ENCODE measurements around the gene NT5E.
A peak's percentile ranks its signal among the peaks of the same experiment; 100 is the strongest.
"Not testable (repeated sequence)": the region's sequence is repeated elsewhere in the genome, so short reads cannot be mapped to it uniquely, and the experiment has no call there.

Gene NT5E

DNA sequence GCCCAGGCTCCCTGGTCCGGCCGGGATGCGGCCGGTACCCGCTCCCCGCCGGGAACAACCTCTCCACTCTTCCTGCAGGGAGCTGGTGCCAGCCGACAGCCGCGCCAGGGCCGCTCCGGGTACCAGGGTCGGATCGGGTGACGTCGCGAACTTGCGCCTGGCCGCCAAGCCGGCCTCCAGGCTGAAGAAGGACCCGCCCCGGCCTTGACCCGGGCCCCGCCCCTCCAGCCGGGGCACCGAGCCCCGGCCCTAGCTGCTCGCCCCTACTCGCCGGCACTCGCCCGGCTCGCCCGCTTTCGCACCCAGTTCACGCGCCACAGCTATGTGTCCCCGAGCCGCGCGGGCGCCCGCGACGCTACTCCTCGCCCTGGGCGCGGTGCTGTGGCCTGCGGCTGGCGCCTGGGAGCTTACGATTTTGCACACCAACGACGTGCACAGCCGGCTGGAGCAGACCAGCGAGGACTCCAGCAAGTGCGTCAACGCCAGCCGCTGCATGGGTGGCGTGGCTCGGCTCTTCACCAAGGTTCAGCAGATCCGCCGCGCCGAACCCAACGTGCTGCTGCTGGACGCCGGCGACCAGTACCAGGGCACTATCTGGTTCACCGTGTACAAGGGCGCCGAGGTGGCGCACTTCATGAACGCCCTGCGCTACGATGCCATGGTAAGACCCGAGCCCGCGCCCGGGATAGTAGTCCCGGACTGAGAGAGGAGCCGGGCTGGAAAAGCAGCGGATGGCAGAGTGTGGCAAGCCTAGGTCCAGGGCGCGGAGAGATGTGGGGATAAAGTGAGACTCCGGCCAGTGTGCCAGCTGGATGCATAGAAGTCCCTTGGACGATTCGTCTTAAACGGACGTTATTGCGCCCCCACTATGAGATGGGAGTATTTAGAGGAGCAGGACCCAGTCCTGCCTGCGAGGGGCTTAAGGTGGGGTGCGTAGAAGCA is at the start of gene NT5E:
Gene NT5E (plus strand): TSS at position 266 of the 942 bp plus-strand sequence. CDS start 57 bp downstream, at position 323.
- peak in 3 of 4 experiments; percentile 10 to 16 (median 12) for DNase-seq (ENCODE audit: low read depth in 4 of 4, low spot score in 1 of 4)

- no peak for DNase-seq (ENCODE audit: low read depth in 4 of 4, low spot score in 1 of 4)
Observed at GRCh38 chr6:85400331-85400730, 49.6 kb upstream of the NT5E start.

- DNase-seq (ENCODE audit: low read depth in 4 of 4, low spot score in 1 of 4), result no peak
Observed at GRCh38 chr6:85401186-85402021, 48.5 kb upstream of the NT5E start.

- DNase-seq (ENCODE audit: low read depth in 4 of 4, low spot score in 1 of 4), result no peak
Observed at GRCh38 chr6:85402071-85402470, 47.8 kb upstream of the NT5E start.

GRCh38 chr6:85402922-85403321 is 47.0 kb upstream of the NT5E start:
- no peak for DNase-seq (ENCODE audit: low read depth in 4 of 4, low spot score in 1 of 4)

DNA sequence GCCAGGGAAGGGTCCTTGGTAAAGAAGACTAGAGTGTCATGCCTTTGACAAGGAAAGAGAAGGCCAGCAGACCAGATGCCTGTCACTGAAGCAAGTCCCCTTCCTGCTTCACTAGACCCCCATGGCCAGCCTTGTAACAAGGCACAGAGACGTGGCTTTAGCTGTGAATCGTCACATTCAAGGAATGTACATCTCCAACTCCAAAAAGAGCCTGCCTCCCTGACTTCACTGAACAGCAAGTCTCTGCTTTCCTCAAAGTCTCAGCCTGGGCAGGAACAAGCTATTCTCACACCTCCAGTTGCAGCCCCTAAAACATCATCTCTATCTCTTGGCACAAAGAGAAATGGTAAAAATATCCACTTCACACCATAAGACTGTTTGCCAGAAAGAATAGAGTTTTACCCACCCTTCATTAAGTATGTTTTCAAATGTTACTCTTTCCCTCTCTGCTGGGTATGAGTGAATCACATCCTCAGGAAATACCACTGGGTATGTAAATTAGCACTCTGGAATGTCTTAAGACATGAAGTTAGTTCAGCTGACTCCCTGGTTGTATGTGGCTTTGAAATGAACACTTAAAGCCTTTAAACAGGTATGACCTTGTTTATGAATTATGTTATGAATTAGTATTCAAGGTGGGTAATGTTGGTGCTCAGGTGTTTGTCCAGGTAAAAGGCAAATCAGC is 46.4 kb upstream of the NT5E start:
- no peak for DNase-seq (ENCODE audit: low read depth in 4 of 4, low spot score in 1 of 4)

DNA sequence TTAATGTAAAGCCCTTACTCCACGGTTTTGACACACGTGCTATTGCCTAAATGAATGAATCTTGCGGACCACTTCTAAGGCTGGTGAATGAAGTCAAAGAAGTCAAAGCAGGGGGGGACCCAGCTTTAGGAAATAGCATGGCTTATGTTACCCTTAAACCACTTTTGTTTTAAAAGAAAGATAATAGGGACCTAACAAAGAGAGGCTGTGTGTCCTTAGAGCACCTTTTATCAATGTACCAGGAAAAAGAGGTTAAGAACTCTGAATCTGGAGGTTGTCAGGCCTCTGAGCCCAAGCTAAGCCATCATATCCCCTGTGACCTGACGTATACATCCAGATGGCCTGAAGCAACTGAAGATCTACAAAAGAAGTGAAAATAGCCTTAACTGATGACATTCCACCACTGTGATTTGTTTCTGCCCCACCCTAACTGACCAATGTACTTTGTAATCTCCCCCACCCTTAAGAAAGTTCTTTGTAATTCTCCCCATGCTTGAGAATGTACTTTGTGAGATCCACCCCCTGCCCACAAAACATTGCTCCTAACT is 45.8 kb upstream of the NT5E start:
- DNase-seq (ENCODE audit: low read depth in 4 of 4, low spot score in 1 of 4), result not testable (repeated sequence)

GRCh38 chr6:85404564-85405174 is 45.2 kb upstream of the NT5E start:
- no peak for DNase-seq (ENCODE audit: low read depth in 4 of 4, low spot score in 1 of 4)

GRCh38 chr6:85405175-85405852 is 44.6 kb upstream of the NT5E start:
- no peak for DNase-seq (ENCODE audit: low read depth in 4 of 4, low spot score in 1 of 4)

- no peak for DNase-seq (ENCODE audit: low read depth in 4 of 4, low spot score in 1 of 4)
Observed at GRCh38 chr6:85405853-85406198, 44.1 kb upstream of the NT5E start.

GRCh38 chr6:85406641-85407075 is 43.2 kb upstream of the NT5E start:
- DNase-seq (ENCODE audit: low read depth in 4 of 4, low spot score in 1 of 4), result no peak

DNA sequence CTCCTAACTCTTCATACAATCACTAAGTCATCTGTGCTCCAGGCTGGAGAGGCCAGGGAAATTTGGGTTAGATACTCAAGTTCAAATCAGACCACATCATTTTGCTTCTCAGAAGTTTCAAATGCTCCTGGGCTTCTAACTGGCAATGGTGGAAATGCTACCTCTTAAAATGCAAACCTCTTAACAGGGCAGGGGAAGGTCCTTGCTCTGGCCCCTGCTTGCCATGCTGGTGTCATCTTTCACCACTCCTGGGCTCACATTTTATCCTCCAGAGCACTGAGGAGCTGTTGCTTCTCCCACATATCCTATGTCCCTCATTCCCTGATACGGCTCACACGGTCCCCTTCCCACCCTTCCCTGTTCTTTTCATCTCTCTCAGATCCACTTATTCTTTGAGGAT is 41.8 kb upstream of the NT5E start:
- DNase-seq (ENCODE audit: low read depth in 4 of 4, low spot score in 1 of 4), result no peak

- no peak for DNase-seq (ENCODE audit: low read depth in 4 of 4, low spot score in 1 of 4)
Observed at GRCh38 chr6:85412911-85413430, 36.9 kb upstream of the NT5E start.

GRCh38 chr6:85416049-85416448 is 33.8 kb upstream of the NT5E start:
- DNase-seq (ENCODE audit: low read depth in 4 of 4, low spot score in 1 of 4), result no peak

- no peak for DNase-seq (ENCODE audit: low read depth in 4 of 4, low spot score in 1 of 4)
Observed at GRCh38 chr6:85416766-85417165, 33.1 kb upstream of the NT5E start.

DNA sequence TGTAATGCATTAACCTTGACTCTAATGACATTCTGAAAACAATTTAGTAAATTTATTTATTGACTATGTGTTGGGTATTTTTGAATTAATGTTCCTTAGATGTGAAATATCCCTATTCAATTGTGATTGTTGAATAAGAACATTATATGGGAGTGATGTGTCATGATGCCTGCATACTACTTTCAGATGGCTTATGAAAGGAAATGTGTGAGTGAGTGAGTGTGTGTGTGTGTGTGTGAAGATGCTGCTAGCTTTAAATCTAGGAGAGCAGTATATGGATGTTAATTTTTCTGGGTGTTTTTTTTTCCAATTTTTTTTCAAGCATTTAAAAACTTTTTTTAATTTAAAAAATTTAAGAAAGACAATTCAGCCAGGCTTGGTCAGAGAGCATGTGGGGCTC is 32.5 kb upstream of the NT5E start:
- DNase-seq (ENCODE audit: low read depth in 4 of 4, low spot score in 1 of 4), result no peak

DNA sequence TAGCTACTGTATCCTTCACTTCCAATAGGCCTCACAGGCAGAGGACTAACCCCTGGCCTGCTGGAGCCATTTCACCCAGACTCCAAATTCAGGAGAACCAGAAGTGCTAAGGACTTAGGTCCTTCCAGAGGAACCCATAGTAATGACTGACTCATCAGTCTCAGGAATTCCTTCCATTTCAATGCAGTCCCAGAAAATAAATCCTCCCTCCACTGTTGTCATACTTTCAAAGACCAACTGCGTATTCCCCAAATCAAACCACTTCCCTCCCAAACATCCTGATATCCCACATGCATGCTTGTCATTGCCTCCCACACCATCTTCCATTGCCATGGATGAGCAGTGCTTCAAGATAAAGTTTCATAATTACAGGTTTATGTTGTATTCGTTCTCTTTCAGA is 31.8 kb upstream of the NT5E start:
- no peak for DNase-seq (ENCODE audit: low read depth in 4 of 4, low spot score in 1 of 4)

- no peak for DNase-seq (ENCODE audit: low read depth in 4 of 4, low spot score in 1 of 4)
Observed at GRCh38 chr6:85419046-85419759, 30.7 kb upstream of the NT5E start.

- no peak for DNase-seq (ENCODE audit: low read depth in 4 of 4, low spot score in 1 of 4)
Observed at GRCh38 chr6:85420551-85420950, 29.3 kb upstream of the NT5E start.

Measured in stimulated activated CD4-positive, alpha-beta T cell treated with anti-CD3 and anti-CD28 coated beads, Interleukin-1b, Interleukin-23, amount 100 ng/mL, for 24 hours (primary cell).